ENCODE measurements around the gene HMOX1. TPM values are rescaled to one million over a fixed set of nuclear protein-coding genes. Genes with fewer than 3 reads are reported as not detected.

The HMOX1 gene
- total and polyA plus RNA-seq, 2 of the 13 experiments (the other 11 are each of a cell fraction or from before 2014, with no cell fraction given), result 53.6 to 67.4 TPM

DNA sequence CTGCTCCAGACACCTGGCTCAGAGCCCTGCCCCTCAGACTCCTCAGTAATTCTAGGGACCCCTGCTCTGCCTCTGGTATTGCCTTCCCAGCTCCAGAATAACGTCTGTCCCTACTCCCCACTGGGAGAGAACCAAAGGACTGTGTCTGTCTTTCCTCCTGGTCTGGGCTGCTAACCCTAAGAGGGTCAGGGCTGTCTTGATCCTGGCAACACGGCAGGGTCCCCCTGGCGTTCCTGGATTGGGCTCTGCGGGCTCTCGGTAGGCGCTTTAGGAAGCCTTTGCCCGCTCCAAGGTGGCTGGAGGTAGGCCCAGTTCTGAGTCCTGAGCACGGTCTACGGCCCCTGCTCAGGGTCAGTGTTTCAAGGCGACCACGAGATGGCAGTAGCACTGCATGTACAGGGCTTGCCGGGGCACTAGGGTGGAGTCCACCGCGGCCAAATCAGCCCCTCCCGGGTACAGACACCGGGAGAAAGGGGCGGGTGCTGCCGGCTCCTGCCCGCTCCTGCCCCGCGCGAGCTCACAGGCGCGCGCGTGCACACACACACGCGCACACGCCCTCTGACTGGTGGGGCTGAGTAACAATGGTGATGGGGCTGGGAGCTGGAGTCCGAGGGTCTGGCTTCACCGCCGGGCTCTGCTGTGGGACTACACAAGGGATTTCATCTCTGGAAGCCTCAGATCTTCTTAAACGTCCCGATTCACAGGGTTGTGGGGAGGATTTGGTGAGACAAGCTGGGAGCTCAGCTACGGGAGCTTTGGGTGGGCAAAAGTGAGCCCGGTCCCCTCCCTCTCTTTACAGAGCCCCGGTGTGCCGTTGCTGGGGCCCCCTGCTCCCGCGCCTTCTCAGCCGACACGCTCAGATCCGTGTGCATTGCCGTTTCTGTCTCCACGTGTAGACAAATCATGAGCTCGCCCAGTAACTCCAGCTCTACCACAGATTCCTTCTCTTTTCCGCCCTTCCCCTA is 30.1 kb upstream of the HMOX1 start (continued):
- TF ChIP-seq, protein P1, sequence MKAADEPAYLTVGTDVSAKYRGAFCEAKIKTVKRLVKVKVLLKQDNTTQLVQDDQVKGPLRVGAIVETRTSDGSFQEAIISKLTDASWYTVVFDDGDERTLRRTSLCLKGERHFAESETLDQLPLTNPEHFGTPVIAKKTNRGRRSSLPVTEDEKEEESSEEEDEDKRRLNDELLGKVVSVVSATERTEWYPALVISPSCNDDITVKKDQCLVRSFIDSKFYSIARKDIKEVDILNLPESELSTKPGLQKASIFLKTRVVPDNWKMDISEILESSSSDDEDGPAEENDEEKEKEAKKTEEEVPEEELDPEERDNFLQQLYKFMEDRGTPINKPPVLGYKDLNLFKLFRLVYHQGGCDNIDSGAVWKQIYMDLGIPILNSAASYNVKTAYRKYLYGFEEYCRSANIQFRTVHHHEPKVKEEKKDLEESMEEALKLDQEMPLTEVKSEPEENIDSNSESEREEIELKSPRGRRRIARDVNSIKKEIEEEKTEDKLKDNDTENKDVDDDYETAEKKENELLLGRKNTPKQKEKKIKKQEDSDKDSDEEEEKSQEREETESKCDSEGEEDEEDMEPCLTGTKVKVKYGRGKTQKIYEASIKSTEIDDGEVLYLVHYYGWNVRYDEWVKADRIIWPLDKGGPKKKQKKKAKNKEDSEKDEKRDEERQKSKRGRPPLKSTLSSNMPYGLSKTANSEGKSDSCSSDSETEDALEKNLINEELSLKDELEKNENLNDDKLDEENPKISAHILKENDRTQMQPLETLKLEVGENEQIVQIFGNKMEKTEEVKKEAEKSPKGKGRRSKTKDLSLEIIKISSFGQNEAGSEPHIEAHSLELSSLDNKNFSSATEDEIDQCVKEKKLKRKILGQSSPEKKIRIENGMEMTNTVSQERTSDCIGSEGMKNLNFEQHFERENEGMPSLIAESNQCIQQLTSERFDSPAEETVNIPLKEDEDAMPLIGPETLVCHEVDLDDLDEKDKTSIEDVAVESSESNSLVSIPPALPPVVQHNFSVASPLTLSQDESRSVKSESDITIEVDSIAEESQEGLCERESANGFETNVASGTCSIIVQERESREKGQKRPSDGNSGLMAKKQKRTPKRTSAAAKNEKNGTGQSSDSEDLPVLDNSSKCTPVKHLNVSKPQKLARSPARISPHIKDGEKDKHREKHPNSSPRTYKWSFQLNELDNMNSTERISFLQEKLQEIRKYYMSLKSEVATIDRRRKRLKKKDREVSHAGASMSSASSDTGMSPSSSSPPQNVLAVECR (CRISPR knock-in tag; IDR thresholded peaks at IDR 0.05; ENCODE audit: borderline replicate concordance), result peak; percentile 68; the same call in 1 of the 2 replicates
- TF ChIP-seq ZSCAN21 (CRISPR knock-in tag; IDR thresholded peaks at IDR 0.05; ENCODE audit: borderline replicate concordance) (no peak), ETV5 (CRISPR knock-in tag; IDR thresholded peaks at IDR 0.05; ENCODE audit: borderline replicate concordance) (peak; percentile 47; the same call in 1 of the 2 replicates), NFAT5 (CRISPR knock-in tag; IDR thresholded peaks at IDR 0.05) (no peak), ZNF3 (CRISPR knock-in tag; IDR thresholded peaks at IDR 0.05) (no peak), MXD3 (CRISPR knock-in tag; IDR thresholded peaks at IDR 0.05) (no peak; the same call in 1 of the 2 replicates), DPF2 (CRISPR knock-in tag; IDR thresholded peaks at IDR 0.05; ENCODE audit: borderline replicate concordance, low read depth) (no peak), RXRB (CRISPR knock-in tag; IDR thresholded peaks at IDR 0.05; ENCODE audit: borderline replicate concordance) (peak; percentile 64; the same call in 1 of the 2 replicates), POGZ (CRISPR knock-in tag; IDR thresholded peaks at IDR 0.05) (no peak), HOXA7 (CRISPR knock-in tag; IDR thresholded peaks at IDR 0.05) (no peak), SALL2 (CRISPR knock-in tag; IDR thresholded peaks at IDR 0.05) (peak; percentile 37; the same call in 1 of the 2 replicates), ZNF563 (CRISPR knock-in tag; IDR thresholded peaks at IDR 0.05) (peak; percentile 48; the same call in 1 of the 2 replicates), RBM39 (IDR thresholded peaks at IDR 0.05; ENCODE audit: low read depth, low read length, poor library complexity, severe bottlenecking) (peak; percentile 56), ZFP82 (CRISPR knock-in tag; IDR thresholded peaks at IDR 0.05; ENCODE audit: borderline replicate concordance) (no peak), GATAD1 (CRISPR knock-in tag; IDR thresholded peaks at IDR 0.05) (peak; percentile 55; the same call in 1 of the 2 replicates), ZNF10 (CRISPR knock-in tag; IDR thresholded peaks at IDR 0.05; ENCODE audit: borderline replicate concordance, low read depth) (no peak), MZF1 (CRISPR knock-in tag; IDR thresholded peaks at IDR 0.05; ENCODE audit: borderline replicate concordance) (no peak), AGO2 (optimal IDR thresholded peaks at IDR 0.05; ENCODE audit: low read depth, low read length) (peak; percentile 85)
